ENCODE data around the gene NUTM1.
"Not testable (repeated sequence)": the region's sequence is repeated elsewhere in the genome, so short reads cannot be mapped to it uniquely, and the experiment has no call there.

NUTM1 gene

GRCh38 chr15:34365091-34365825, 22.1 kb downstream of the NUTM1 start:
- DNase-seq = no peak

- no peak for DNase-seq
These were observed 22.7 kb downstream of the NUTM1 start for GRCh38 chr15:34365836-34366235.

GRCh38 chr15:34366271-34367065, 23.4 kb downstream of the NUTM1 start:
- peak; percentile 49 for DNase-seq

GRCh38 chr15:34367101-34368081, 24.3 kb downstream of the NUTM1 start, which contains the start of gene LPCAT4:
Gene LPCAT4, minus strand, starts transcription at chr15:34367196. Its CDS starts 96 bp downstream, at chr15:34367100.
- DNase-seq = peak; percentile 90

- no peak for DNase-seq
These were observed 27.0 kb downstream of the NUTM1 start for GRCh38 chr15:34370129-34370528.

GRCh38 chr15:34370643-34371042, 27.5 kb downstream of the NUTM1 start:
- DNase-seq = no peak

- no peak for DNase-seq
These were observed 30.8 kb downstream of the NUTM1 start for GRCh38 chr15:34373951-34374350.

- no peak for DNase-seq
These were observed 31.7 kb downstream of the NUTM1 start for GRCh38 chr15:34374816-34375215.

- DNase-seq = not testable (repeated sequence)
These were observed 32.4 kb downstream of the NUTM1 start for GRCh38 chr15:34375541-34375940.

- DNase-seq = no peak
These were observed 33.7 kb downstream of the NUTM1 start for GRCh38 chr15:34376856-34377255.

GRCh38 chr15:34380491-34380890, 37.4 kb downstream of the NUTM1 start:
- not testable (repeated sequence) for DNase-seq

- not testable (repeated sequence) for DNase-seq
These were observed 38.9 kb downstream of the NUTM1 start for GRCh38 chr15:34381829-34382521.

- not testable (repeated sequence) for DNase-seq
These were observed 46.5 kb downstream of the NUTM1 start for GRCh38 chr15:34389594-34390086.

GRCh38 chr15:34392981-34393380, 49.9 kb downstream of the NUTM1 start:
- not testable (repeated sequence) for DNase-seq

GRCh38 chr15:34397637-34398259, 54.6 kb downstream of the NUTM1 start:
- DNase-seq = not testable (repeated sequence)

- DNase-seq = not testable (repeated sequence)
These were observed 60.1 kb downstream of the NUTM1 start for GRCh38 chr15:34403160-34403598.

- not testable (repeated sequence) for DNase-seq
These were observed 60.8 kb downstream of the NUTM1 start for GRCh38 chr15:34403899-34404298.

Data from activated T-cell treated with anti-CD3 and anti-CD28 coated beads, Interleukin-2, amount 50 U/mL, for 1 hour (primary cell).